Measurements from ENCODE around the gene PCDHGA8. TPM values are rescaled to one million over a fixed set of nuclear protein-coding genes. Genes with fewer than 3 reads are reported as not detected.
"Not testable (repeated sequence)": the region's sequence is repeated elsewhere in the genome, so short reads cannot be mapped to it uniquely, and the experiment has no call there.

Gene PCDHGA8
- total RNA-seq, 6 donors from 2014 or later = 0.66 to 8.4 (median 1.6) TPM

DNA sequence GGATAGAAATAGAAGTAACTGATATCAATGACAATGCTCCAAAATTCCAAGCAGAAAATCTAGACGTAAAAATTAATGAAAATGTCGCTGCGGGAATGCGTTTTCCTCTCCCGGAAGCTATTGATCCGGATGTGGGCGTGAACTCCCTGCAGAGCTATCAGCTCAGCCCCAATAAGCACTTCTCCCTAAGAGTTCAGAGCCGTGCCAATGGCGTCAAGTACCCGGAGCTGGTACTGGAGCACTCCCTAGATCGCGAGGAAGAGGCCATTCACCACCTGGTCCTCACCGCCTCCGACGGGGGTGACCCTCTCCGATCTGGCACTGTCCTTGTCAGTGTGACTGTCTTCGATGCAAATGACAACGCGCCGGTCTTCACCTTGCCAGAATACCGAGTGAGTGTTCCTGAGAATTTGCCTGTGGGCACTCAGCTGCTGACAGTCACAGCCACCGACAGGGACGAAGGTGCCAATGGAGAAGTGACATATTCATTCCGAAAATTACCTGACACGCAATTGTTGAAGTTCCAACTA, 21.2 kb downstream of the PCDHGA8 start:
- 21 to 25% methylated on average over 25 of the region's 25 CpGs for WGBS, 2 donors
- no peak for TF ChIP-seq EP300 (IDR thresholded peaks at IDR 0.05)
- TF ChIP-seq POLR2AphosphoS5 (IDR thresholded peaks at IDR 0.05) = no peak
- no peak for TF ChIP-seq POLR2A (IDR thresholded peaks at IDR 0.05)
- TF ChIP-seq, protein P1, sequence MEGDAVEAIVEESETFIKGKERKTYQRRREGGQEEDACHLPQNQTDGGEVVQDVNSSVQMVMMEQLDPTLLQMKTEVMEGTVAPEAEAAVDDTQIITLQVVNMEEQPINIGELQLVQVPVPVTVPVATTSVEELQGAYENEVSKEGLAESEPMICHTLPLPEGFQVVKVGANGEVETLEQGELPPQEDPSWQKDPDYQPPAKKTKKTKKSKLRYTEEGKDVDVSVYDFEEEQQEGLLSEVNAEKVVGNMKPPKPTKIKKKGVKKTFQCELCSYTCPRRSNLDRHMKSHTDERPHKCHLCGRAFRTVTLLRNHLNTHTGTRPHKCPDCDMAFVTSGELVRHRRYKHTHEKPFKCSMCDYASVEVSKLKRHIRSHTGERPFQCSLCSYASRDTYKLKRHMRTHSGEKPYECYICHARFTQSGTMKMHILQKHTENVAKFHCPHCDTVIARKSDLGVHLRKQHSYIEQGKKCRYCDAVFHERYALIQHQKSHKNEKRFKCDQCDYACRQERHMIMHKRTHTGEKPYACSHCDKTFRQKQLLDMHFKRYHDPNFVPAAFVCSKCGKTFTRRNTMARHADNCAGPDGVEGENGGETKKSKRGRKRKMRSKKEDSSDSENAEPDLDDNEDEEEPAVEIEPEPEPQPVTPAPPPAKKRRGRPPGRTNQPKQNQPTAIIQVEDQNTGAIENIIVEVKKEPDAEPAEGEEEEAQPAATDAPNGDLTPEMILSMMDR (IDR thresholded peaks at IDR 0.05) = no peak
- DNase-seq (no peak), ATAC-seq (ENCODE audit: low FRiP score in 2 of 2) (peak in 1 of 2 donors; percentile 12)
- H3K27me3 ChIP-seq = no peaks in the 10 kb centered on the region
- H3K36me3 ChIP-seq = no peaks in the 10 kb centered on the region
- peaks cover 45 to 86% (median 73%) of the 10 kb centered on the region in 4 donors for H3K9me3 ChIP-seq
- H3K4me1 ChIP-seq = peaks cover 0 to 8% (median 1%) of the 10 kb centered on the region in 4 donors
- H3K27ac ChIP-seq = no peak overlapping the region
- peak overlapping the region in 3 of 4 donors; percentile 27 to 47 (median 45) for H3K4me3 ChIP-seq

DNA sequence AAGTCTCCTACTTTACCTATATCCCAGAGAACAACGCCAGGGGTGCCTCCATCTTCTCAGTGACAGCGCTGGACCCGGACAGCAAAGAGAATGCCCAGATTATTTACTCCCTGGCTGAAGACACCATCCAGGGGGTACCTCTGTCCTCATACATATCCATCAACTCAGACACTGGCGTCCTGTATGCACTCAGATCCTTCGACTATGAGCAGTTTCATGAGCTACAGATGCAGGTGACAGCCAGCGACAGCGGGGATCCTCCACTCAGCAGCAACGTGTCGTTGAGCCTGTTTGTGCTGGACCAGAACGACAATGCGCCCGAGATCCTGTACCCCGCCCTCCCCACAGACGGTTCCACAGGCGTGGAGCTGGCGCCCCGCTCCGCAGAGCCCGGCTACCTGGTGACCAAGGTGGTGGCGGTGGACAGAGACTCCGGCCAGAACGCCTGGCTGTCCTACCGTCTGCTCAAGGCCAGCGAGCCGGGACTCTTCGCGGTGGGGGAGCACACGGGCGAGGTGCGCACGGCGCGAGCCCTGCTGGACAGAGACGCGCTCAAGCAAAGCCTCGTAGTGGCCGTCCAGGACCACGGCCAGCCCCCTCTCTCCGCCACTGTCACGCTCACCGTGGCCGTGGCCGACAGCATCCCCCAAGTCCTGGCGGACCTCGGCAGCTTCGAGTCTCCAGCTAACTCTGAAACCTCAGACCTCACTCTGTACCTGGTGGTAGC, 22.3 kb downstream of the PCDHGA8 start:
- H3K4me1 ChIP-seq = peaks cover 0 to 11% (median 1%) of the 10 kb centered on the region in 4 donors
- WGBS, 2 donors = 14 to 16% methylated on average over 3 to 10 of the region's 46 CpGs
- DNase-seq = peak in 1 of 2 donors; percentile 70
- H3K9me3 ChIP-seq = peaks cover 45 to 86% (median 74%) of the 10 kb centered on the region in 4 donors
- ATAC-seq (ENCODE audit: low FRiP score in 2 of 2); H3K27ac ChIP-seq; H3K4me3 ChIP-seq; H3K27me3 ChIP-seq; H3K36me3 ChIP-seq: not testable (repeated sequence)

DNA sequence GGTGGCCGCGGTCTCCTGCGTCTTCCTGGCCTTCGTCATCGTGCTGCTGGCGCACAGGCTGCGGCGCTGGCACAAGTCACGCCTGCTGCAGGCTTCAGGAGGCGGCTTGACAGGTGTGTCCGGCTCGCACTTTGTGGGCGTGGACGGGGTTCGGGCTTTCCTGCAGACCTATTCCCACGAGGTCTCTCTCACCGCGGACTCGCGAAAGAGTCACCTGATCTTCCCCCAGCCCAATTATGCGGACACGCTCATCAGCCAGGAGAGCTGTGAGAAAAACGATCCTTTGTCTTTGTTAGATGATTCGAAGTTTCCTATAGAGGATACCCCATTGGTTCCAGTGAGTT, 22.8 kb downstream of the PCDHGA8 start:
- H3K27me3 ChIP-seq; H3K4me3 ChIP-seq; H3K27ac ChIP-seq; ATAC-seq (ENCODE audit: low FRiP score in 2 of 2); DNase-seq; H3K36me3 ChIP-seq: not testable (repeated sequence)
- Histone ChIP-seq H3K9me3 (peaks cover 44 to 86% (median 74%) of the 10 kb centered on the region in 4 donors), H3K4me1 (peaks cover 0 to 11% (median 1%) of the 10 kb centered on the region in 4 donors)
- WGBS, 2 donors = 19 to 21% methylated on average over 17 to 24 of the region's 24 CpGs

DNA sequence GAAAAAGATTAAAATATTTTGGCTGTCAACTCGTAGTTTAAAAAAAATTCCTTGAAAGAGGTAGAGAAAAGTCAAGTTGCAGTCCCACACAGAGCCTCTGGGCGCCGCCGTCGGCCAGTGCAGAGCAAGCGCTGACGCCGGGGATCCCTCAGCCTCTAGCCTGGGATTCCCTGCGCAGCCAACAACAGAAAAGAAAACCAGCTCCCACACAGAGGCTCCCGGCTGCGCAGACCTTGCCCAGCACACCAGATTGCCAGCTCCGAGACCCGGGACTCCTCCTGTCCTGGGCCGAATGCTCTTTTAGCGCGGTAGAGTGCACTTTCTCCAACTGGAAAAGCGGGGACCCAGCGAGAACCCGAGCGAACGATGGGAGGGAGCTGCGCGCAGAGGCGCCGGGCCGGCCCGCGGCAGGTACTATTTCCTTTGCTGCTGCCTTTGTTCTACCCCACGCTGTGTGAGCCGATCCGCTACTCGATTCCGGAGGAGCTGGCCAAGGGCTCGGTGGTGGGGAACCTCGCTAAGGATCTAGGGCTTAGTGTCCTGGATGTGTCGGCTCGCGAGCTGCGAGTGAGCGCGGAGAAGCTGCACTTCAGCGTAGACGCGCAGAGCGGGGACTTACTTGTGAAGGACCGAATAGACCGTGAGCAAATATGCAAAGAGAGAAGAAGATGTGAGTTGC, 25.2 kb downstream of the PCDHGA8 start, which contains the start of gene PCDHGB7:
PCDHGB7 (plus strand) TSS at position 184 of the 679 bp plus-strand sequence; CDS start at position 367, 183 bp downstream.
- H3K4me1 ChIP-seq = peaks cover 0 to 21% (median 1%) of the 10 kb centered on the region in 4 donors
- TF ChIP-seq, protein P1 (IDR thresholded peaks at IDR 0.05) = peak; percentile 50 to 66 (median 60)
- H3K27ac ChIP-seq = peak within 1 kb of the TSS in 2 of 4 donors; percentile 60 to 77
- ATAC-seq (ENCODE audit: low FRiP score in 2 of 2) (peak; percentile 87 to 91), DNase-seq (peak; percentile 78 to 92)
- WGBS, 2 donors = 10 to 13% methylated on average over 36 to 47 of the region's 47 CpGs
- H3K27me3 ChIP-seq, H3K36me3 ChIP-seq: not testable (repeated sequence)
- H3K9me3 ChIP-seq = peaks cover 55 to 92% (median 82%) of the 10 kb centered on the region in 4 donors
- peak within 1 kb of the TSS; percentile 16 to 52 (median 44) for H3K4me3 ChIP-seq

DNA sequence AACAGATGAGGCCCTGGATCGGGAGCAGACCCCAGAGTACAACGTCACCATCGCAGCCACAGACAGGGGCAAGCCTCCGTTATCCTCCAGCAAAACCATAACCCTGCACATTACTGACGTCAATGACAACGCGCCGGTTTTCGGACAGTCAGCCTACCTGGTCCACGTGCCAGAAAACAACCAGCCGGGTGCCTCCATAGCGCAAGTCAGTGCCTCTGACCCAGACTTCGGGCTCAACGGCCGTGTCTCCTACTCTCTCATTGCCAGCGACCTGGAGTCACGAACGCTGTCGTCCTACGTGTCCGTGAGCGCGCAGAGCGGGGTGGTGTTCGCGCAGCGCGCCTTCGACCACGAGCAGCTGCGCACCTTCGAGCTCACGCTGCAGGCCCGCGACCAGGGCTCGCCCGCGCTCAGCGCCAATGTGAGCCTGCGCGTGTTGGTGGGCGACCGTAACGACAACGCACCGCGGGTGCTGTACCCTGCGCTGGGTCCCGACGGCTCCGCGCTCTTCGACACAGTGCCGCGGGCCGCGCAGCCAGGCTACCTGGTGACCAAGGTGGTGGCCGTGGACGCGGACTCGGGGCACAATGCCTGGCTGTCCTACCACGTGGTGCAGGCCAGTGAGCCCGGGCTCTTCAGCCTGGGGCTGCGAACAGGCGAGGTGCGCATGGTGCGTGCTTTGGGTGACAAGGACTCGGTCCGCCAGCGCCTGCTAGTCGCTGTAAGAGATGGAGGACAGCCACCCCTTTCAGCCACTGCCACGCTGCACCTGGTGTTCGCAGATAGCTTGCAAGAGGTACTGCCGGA, 26.8 kb downstream of the PCDHGA8 start:
- H3K4me3 ChIP-seq = no peak overlapping the region
- no peak for ATAC-seq (ENCODE audit: low FRiP score in 2 of 2)
- WGBS, 2 donors = 39 to 45% methylated on average over 17 to 55 of the region's 74 CpGs

More for the DNA sequence above, 26.8 kb downstream of the PCDHGA8 start:
- H3K27me3 ChIP-seq = no peaks in the 10 kb centered on the region
- DNase-seq = peak in 1 of 2 donors; percentile 78
- no peak overlapping the region for H3K27ac ChIP-seq
- no peaks in the 10 kb centered on the region for H3K36me3 ChIP-seq
- TF ChIP-seq POLR2AphosphoS5 (IDR thresholded peaks at IDR 0.05) = no peak
- TF ChIP-seq, protein P1 (IDR thresholded peaks at IDR 0.05) = no peak
- no peak for TF ChIP-seq POLR2A (IDR thresholded peaks at IDR 0.05)
- H3K9me3 ChIP-seq = peaks cover 59 to 93% (median 79%) of the 10 kb centered on the region in 4 donors
- peaks cover 0 to 17% (median 1%) of the 10 kb centered on the region in 4 donors for H3K4me1 ChIP-seq

All from upper lobe of left lung (tissue), 6 donors.